ENCODE results near the gene KLHL40.

Gene KLHL40

DNA sequence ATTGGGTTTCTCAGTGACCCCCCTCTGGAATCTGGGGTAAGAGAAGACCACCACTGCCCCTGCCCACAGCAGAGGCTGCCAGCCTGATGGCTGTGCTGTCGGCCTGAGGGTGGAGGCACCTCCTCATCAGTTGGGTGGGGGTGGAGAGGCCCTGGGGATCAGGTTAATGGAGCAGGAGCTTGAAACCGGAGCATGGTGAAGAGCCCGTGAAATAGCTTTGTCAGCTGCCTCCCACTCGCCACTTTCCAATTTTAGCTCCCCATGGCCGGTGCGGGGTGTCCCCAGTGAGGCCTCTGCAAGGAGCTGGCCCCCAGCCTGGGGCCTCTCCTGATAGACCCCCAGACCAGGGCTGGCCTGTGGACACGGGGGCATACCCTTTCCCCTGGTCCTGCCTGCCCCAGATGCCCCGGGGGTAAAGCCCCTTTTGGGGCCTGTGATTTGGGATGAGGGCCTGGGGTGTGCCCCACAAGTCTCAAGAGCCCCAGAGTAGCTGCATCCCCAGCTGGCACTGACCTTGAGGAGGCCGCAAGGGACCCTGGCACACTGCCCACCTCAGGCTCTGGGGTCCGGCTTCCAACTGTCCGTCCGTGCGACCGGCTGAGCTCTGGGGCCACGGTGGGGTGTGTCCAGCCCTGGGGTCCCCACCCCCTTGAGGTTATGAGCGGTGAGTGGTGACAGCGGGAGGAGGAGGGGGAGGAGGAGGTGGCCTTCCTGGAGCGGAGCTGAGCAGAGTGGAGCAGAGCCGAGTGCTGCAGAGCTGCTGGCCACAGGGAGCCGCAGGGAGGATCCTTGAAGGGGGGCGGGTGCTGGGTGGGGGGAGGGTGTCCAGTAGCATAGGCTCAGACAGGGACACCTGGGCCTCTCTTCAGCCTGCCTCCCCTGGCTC is 17.0 kb downstream of the KLHL40 start, which contains the start of gene HHATL:
HHATL (minus strand) TSS at position 733 of the 886 bp plus-strand sequence. CDS start 1,972 bp downstream, outside the sequence.
- ChIA-PET CTCF (no interaction called here), POLR2A (no interaction called here)
- TF ChIP-seq, protein P1, sequence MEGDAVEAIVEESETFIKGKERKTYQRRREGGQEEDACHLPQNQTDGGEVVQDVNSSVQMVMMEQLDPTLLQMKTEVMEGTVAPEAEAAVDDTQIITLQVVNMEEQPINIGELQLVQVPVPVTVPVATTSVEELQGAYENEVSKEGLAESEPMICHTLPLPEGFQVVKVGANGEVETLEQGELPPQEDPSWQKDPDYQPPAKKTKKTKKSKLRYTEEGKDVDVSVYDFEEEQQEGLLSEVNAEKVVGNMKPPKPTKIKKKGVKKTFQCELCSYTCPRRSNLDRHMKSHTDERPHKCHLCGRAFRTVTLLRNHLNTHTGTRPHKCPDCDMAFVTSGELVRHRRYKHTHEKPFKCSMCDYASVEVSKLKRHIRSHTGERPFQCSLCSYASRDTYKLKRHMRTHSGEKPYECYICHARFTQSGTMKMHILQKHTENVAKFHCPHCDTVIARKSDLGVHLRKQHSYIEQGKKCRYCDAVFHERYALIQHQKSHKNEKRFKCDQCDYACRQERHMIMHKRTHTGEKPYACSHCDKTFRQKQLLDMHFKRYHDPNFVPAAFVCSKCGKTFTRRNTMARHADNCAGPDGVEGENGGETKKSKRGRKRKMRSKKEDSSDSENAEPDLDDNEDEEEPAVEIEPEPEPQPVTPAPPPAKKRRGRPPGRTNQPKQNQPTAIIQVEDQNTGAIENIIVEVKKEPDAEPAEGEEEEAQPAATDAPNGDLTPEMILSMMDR (IDR thresholded peaks at IDR 0.05; ENCODE audit: control extremely low read depth, extremely low read depth, low read depth, missing control alignments), result no peak
- no peak for DNase-seq (ENCODE audit: extremely low spot score)

DNA sequence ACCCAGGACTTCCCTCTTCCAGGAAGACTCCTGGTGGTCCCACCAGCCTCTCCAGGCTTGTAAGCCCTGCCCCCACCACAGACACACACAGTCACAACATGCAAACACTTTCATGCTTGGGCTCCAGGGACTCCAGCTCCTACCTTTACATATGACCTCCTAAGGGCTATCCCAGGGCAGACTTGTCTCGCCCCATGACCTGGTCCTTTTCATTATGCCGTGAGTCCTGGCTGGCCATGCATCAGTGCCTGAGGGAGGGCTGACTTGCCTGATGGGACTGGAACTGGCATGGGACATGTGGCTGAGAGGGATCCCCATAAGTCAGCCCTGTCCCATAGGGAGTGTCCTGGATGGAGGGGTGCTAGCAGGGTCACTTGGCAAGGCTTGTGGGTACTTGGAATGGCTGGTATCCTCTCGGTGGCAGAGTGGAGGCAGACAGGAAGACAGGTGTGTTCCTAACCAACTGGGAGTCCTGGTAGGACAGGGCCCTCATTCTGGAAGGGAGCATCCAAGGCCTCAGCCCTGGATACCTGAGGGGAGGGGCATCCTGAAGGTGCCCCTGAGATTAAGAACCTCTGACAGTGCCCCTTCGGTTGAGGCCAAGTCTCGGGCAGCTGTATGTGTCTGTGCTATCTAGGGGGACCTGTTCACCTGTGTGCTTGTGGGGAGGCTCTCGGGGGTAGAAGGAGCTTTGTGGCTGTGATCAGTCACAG is 17.8 kb downstream of the KLHL40 start:
- ChIA-PET POLR2A (no interaction called here), CTCF (no interaction called here)
- TF ChIP-seq, protein P1 (IDR thresholded peaks at IDR 0.05; ENCODE audit: control extremely low read depth, extremely low read depth, low read depth, missing control alignments), result no peak
- no peak for DNase-seq (ENCODE audit: extremely low spot score)

DNA sequence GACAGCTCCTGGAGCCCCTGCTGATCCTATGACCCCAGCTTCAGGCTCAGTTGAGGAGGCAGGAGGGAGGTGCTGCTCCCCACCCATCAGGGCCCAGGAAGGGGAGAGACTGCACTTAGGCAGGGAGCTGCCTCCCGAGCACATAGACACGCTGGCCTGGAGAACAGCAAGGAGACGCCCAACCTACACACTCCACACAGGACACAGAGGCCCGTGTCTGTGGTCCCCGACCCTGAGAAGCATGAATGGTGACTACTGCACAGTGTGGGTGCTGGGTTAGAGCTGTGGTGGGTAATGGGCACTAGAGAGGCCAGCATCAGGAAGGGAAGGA is 18.3 kb downstream of the KLHL40 start:
- CTCF ChIA-PET, result no interaction called here
- TF ChIP-seq, protein P1 (IDR thresholded peaks at IDR 0.05; ENCODE audit: control extremely low read depth, extremely low read depth, low read depth, missing control alignments), result no peak
- DNase-seq (ENCODE audit: extremely low spot score), result no peak
- POLR2A ChIA-PET, result no interaction called here

DNA sequence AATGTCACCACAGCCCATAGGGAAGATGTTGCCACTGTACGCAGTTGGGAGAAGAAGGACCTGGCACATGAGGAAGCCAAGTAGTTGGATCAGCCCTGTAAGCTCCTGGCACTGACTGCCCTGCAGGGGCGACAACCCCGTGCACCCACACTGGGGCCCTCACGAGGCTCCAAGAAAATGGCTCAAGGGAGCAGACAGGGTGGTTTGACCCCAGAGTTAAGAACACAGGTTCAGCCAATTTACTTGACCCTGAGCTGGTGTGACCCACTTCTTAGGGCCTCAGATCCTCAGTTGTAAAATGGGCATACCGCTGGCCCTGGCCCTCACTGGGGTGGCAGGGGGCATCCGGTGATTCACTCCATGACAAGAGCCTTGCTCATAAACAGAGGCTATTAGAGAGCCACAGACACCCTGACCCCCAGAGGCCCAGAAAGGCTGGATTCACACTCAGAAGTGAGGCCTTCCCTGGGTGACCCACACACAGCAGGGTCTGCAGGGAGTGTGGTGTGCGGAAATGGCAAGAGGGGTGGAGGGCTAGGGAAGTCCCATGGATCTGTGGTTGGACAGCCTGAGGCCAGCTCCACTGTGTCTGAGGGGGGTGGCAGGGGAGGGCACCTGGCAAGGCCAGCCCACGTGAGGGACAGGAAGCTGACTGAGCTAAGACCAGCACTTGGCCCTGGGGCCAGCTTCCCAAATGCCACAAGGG is 19.0 kb downstream of the KLHL40 start:
- DNase-seq (ENCODE audit: extremely low spot score), result no peak
- ChIA-PET CTCF (no interaction called here), POLR2A (no interaction called here)
- TF ChIP-seq, protein P1 (IDR thresholded peaks at IDR 0.05; ENCODE audit: control extremely low read depth, extremely low read depth, low read depth, missing control alignments), result no peak

DNA sequence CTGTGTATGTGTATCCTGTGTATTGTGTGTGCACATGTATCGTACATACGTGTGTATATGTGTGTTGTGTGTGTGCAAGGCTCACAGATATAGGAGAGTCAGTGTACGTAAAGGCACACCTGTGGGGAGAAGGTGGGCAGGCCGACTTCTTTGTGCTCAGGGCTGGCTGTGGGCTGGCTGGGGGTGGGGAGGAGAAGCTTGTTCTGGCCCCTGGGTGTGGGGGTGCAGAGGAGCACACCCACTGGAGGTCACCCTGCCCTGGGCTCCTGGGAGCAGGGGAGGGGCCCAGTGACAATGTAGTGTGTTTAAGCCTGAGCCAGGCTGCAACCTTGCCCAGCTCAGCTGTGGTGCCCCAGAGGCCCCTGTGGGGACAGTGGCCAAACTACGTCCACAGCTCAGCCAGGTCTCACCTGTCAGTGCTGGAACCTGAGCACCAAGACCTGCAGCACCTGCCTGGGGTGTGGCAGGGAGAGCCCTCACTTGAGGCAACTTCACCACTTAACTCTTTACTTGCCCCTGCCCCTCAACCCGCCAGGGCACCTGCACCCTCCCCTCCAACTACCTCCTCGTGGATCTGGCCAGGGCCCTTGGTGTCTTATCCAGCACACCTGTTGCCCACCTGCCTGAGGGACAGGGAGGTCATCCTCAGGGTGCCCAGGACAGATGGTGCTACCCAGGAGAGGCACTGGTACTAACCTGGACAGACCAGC is 19.9 kb downstream of the KLHL40 start:
- ChIA-PET POLR2A (no interaction called here), CTCF (no interaction called here)
- DNase-seq (ENCODE audit: extremely low spot score), result no peak
- TF ChIP-seq, protein P1 (IDR thresholded peaks at IDR 0.05; ENCODE audit: control extremely low read depth, extremely low read depth, low read depth, missing control alignments), result no peak
